ENCODE data around the gene NES.
A peak's percentile ranks its signal among the peaks of the same experiment; 100 is the strongest.

Gene NES

DNA sequence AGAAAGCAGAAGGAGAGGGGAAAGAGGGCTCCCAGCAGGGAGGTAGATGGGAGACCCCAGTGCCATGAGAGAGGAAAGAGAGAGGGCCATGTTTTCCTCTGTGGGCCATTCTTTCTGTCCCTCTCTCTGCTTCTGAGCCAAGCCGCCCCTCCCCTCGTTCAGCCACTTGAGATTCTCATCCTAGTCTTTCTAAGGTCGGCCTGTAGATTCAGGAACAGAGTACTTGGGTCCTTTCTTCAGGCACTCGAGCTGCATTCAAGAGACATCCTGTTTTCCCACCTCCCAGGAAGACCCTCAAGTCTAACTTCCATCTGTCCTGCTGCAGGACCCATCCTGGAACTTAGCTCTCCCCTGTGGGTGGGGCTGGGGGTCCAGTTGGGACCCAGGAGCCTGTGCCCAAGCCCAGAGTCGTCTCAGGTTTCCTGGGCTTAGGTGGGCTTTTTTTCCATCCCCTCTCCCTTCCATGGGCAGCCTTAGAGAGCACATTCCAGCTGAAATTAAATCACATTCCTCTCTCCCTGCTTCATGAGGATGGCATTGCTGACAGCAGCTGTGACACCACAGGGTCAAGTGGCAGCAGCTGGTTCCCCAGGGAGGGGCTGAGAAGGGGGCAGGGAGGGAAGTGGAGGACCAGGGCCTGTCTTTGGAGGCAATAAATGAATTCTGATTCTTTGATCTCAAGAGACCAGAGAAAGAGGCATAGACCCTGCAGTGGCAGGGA is 13.0 kb downstream of the NES start:
- no peak overlapping the region for H3K4me3 ChIP-seq (ENCODE audit: low read length)
- peak overlapping the region; percentile 47 for H3K9ac ChIP-seq (ENCODE audit: low read length)
- no peaks in the 10 kb centered on the region for H3K36me3 ChIP-seq (ENCODE audit: control insufficient read depth, insufficient read depth, low read length)
- peaks cover 6% of the 10 kb centered on the region for H3K27me3 ChIP-seq (ENCODE audit: control insufficient read depth, insufficient read depth, low read length)
- H3K9me3 ChIP-seq (ENCODE audit: control insufficient read depth, low read length): no peaks in the 10 kb centered on the region
- peaks cover 57% of the 10 kb centered on the region for H3K4me1 ChIP-seq (ENCODE audit: control insufficient read depth, insufficient read depth, low read length)

GRCh38 chr1:156663178-156663577 is 14.0 kb downstream of the NES start:
- H3K9ac ChIP-seq (ENCODE audit: low read length): no peak overlapping the region
- no peaks in the 10 kb centered on the region for H3K36me3 ChIP-seq (ENCODE audit: control insufficient read depth, insufficient read depth, low read length)
- H3K9me3 ChIP-seq (ENCODE audit: control insufficient read depth, low read length): no peaks in the 10 kb centered on the region
- no peak overlapping the region for H3K4me3 ChIP-seq (ENCODE audit: low read length)
- H3K4me1 ChIP-seq (ENCODE audit: control insufficient read depth, insufficient read depth, low read length): peaks cover 59% of the 10 kb centered on the region
- peaks cover 6% of the 10 kb centered on the region for H3K27me3 ChIP-seq (ENCODE audit: control insufficient read depth, insufficient read depth, low read length)

DNA sequence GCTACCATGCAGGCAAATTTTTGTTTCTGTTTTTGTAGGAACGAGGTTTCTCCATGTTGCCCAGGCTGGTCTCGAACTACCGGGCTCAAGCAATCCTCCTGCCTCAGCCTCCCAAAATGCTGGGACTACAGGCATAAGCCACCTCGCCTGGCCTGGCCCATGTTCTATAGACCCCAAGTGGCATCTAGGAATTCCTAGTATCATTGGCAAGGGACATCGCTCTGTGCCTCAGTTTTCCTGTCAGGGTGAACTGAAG is 14.5 kb downstream of the NES start:
- Histone ChIP-seq H3K9ac (ENCODE audit: low read length) (no peak overlapping the region), H3K9me3 (ENCODE audit: control insufficient read depth, low read length) (no peaks in the 10 kb centered on the region), H3K36me3 (ENCODE audit: control insufficient read depth, insufficient read depth, low read length) (no peaks in the 10 kb centered on the region), H3K4me1 (ENCODE audit: control insufficient read depth, insufficient read depth, low read length) (peaks cover 61% of the 10 kb centered on the region), H3K4me3 (ENCODE audit: low read length) (no peak overlapping the region), H3K27me3 (ENCODE audit: control insufficient read depth, insufficient read depth, low read length) (peaks cover 6% of the 10 kb centered on the region)

GRCh38 chr1:156662005-156662799 is 15.0 kb downstream of the NES start:
- H3K36me3 ChIP-seq (ENCODE audit: control insufficient read depth, insufficient read depth, low read length): no peaks in the 10 kb centered on the region
- no peak overlapping the region for H3K4me3 ChIP-seq (ENCODE audit: low read length)
- H3K27me3 ChIP-seq (ENCODE audit: control insufficient read depth, insufficient read depth, low read length): peaks cover 6% of the 10 kb centered on the region
- H3K9ac ChIP-seq (ENCODE audit: low read length): no peak overlapping the region
- H3K9me3 ChIP-seq (ENCODE audit: control insufficient read depth, low read length): no peaks in the 10 kb centered on the region
- peaks cover 66% of the 10 kb centered on the region for H3K4me1 ChIP-seq (ENCODE audit: control insufficient read depth, insufficient read depth, low read length)

DNA sequence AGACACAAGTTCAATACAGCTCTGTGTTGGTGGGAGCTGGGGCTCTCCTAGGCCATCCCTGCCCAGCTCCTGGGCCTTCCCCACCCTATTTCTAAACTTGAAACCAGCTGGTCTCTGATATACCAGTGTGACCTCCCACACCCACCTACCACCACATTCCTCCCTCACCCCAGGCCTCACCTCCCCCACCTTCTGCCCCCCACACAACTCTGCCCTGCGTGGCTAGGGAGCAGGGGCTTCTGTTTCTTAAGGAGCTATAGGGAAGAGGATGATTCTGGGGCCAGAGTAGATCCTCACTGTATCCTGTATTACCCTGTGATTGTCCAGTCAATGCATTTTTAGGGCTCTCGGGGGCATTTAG is 16.5 kb downstream of the NES start:
- peak overlapping the region; percentile 64 for H3K4me3 ChIP-seq (ENCODE audit: low read length)
- no peaks in the 10 kb centered on the region for H3K36me3 ChIP-seq (ENCODE audit: control insufficient read depth, insufficient read depth, low read length)
- H3K9me3 ChIP-seq (ENCODE audit: control insufficient read depth, low read length): no peaks in the 10 kb centered on the region
- peaks cover 81% of the 10 kb centered on the region for H3K4me1 ChIP-seq (ENCODE audit: control insufficient read depth, insufficient read depth, low read length)
- H3K27me3 ChIP-seq (ENCODE audit: control insufficient read depth, insufficient read depth, low read length): peaks cover 20% of the 10 kb centered on the region
- H3K9ac ChIP-seq (ENCODE audit: low read length): peak overlapping the region; percentile 63

GRCh38 chr1:156659988-156660751 is 17.0 kb downstream of the NES start:
- no peaks in the 10 kb centered on the region for H3K9me3 ChIP-seq (ENCODE audit: control insufficient read depth, low read length)
- peak overlapping the region; percentile 63 for H3K9ac ChIP-seq (ENCODE audit: low read length)
- peak overlapping the region; percentile 64 for H3K4me3 ChIP-seq (ENCODE audit: low read length)
- H3K27me3 ChIP-seq (ENCODE audit: control insufficient read depth, insufficient read depth, low read length): peaks cover 20% of the 10 kb centered on the region
- peaks cover 77% of the 10 kb centered on the region for H3K4me1 ChIP-seq (ENCODE audit: control insufficient read depth, insufficient read depth, low read length)
- H3K36me3 ChIP-seq (ENCODE audit: control insufficient read depth, insufficient read depth, low read length): no peaks in the 10 kb centered on the region

DNA sequence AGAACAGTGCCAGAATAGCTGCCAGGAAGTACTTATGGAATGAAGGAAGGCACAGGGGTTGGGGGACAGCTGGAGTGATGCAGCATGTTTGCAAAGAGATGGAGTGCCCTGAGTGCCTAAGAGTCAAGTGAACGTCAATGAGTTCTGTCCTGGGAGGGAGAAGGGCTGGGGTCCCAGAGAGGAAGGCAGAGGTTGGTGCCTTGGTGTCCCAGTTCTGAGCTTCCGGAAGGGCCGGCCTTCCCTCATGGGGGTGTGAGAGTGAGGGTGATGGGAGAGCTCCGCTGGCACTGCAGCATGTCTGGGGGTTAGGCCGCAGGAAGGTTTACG is 17.6 kb downstream of the NES start:
- H3K9me3 ChIP-seq (ENCODE audit: control insufficient read depth, low read length): no peaks in the 10 kb centered on the region

GRCh38 chr1:156658945-156659574 is 18.1 kb downstream of the NES start:
- H3K4me3 ChIP-seq (ENCODE audit: low read length): no peak overlapping the region
- H3K9me3 ChIP-seq (ENCODE audit: control insufficient read depth, low read length): no peaks in the 10 kb centered on the region
- peak overlapping the region; percentile 24 for H3K9ac ChIP-seq (ENCODE audit: low read length)
- peaks cover 67% of the 10 kb centered on the region for H3K4me1 ChIP-seq (ENCODE audit: control insufficient read depth, insufficient read depth, low read length)
- H3K27me3 ChIP-seq (ENCODE audit: control insufficient read depth, insufficient read depth, low read length): peaks cover 15% of the 10 kb centered on the region
- no peaks in the 10 kb centered on the region for H3K36me3 ChIP-seq (ENCODE audit: control insufficient read depth, insufficient read depth, low read length)

More for the DNA sequence above, 17.6 kb downstream of the NES start:
- Histone ChIP-seq H3K4me1 (ENCODE audit: control insufficient read depth, insufficient read depth, low read length) (peaks cover 72% of the 10 kb centered on the region), H3K4me3 (ENCODE audit: low read length) (no peak overlapping the region), H3K36me3 (ENCODE audit: control insufficient read depth, insufficient read depth, low read length) (no peaks in the 10 kb centered on the region), H3K9ac (ENCODE audit: low read length) (peak overlapping the region; percentile 24), H3K27me3 (ENCODE audit: control insufficient read depth, insufficient read depth, low read length) (peaks cover 18% of the 10 kb centered on the region)

- Histone ChIP-seq H3K9me3 (ENCODE audit: control insufficient read depth, low read length) (no peaks in the 10 kb centered on the region), H3K27me3 (ENCODE audit: control insufficient read depth, insufficient read depth, low read length) (peaks cover 17% of the 10 kb centered on the region), H3K36me3 (ENCODE audit: control insufficient read depth, insufficient read depth, low read length) (no peaks in the 10 kb centered on the region), H3K4me1 (ENCODE audit: control insufficient read depth, insufficient read depth, low read length) (peaks cover 63% of the 10 kb centered on the region), H3K9ac (ENCODE audit: low read length) (no peak overlapping the region), H3K4me3 (ENCODE audit: low read length) (no peak overlapping the region)
Observed at GRCh38 chr1:156658496-156658895, 18.7 kb downstream of the NES start.

GRCh38 chr1:156657741-156658319 is 19.4 kb downstream of the NES start:
- no peaks in the 10 kb centered on the region for H3K36me3 ChIP-seq (ENCODE audit: control insufficient read depth, insufficient read depth, low read length)
- peaks cover 60% of the 10 kb centered on the region for H3K4me1 ChIP-seq (ENCODE audit: control insufficient read depth, insufficient read depth, low read length)
- H3K4me3 ChIP-seq (ENCODE audit: low read length): no peak overlapping the region
- H3K9me3 ChIP-seq (ENCODE audit: control insufficient read depth, low read length): no peaks in the 10 kb centered on the region
- H3K27me3 ChIP-seq (ENCODE audit: control insufficient read depth, insufficient read depth, low read length): peaks cover 24% of the 10 kb centered on the region
- peak overlapping the region; percentile 5 for H3K9ac ChIP-seq (ENCODE audit: low read length)

DNA sequence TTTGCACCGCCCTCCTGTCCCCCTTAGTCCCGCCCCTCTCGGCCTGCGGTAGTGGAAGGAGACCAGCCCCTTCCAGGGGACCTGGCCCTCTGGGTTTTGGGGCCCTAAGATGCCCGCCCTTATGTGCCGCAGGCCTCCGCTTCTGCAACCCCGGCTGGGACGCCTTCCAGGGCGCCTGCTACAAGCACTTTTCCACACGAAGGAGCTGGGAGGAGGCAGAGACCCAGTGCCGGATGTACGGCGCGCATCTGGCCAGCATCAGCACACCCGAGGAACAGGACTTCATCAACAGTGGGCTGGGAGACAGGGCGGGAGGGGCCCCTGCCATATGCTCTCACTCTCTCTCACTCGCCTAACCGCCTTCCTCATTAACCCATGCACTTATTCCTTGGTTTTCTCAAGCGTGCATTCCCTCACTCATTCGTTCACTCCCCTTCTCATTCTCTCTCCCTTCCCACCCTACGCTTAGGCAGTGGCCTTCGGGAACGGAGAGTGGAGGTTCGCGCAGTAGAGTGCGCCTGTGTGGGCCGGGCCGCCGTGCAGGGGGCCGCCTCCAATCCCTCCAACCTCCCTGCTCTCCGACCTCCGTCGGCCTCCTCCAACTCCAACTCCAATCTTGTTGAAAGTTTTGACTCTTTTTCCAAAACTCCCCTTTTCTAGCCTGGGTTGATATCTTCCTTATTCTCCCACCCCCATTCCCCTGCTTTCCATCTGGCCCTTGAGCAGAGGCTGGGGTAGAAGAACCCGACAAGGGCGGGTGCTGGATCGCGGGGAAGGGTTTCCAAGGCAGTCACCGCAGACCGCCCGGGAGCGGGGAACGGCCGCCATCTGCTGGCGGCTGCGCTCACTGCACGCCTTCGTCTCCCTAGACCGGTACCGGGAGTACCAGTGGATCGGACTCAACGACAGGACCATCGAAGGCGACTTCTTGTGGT is 20.1 kb downstream of the NES start:
- Histone ChIP-seq H3K4me1 (ENCODE audit: control insufficient read depth, insufficient read depth, low read length) (peaks cover 52% of the 10 kb centered on the region), H3K27me3 (ENCODE audit: control insufficient read depth, insufficient read depth, low read length) (peaks cover 24% of the 10 kb centered on the region)

More for the DNA sequence above, 20.1 kb downstream of the NES start:
- H3K36me3 ChIP-seq (ENCODE audit: control insufficient read depth, insufficient read depth, low read length): no peaks in the 10 kb centered on the region
- peak overlapping the region; percentile 5 for H3K9ac ChIP-seq (ENCODE audit: low read length)
- no peaks in the 10 kb centered on the region for H3K9me3 ChIP-seq (ENCODE audit: control insufficient read depth, low read length)
- peak overlapping the region; percentile 34 for H3K4me3 ChIP-seq (ENCODE audit: low read length)

Data from mucosa of stomach (tissue), 1 donor.